Measurements from ENCODE around the gene ATCAY. TPM values are rescaled to one million over a fixed set of nuclear protein-coding genes. Genes with fewer than 3 reads are reported as not detected.
"Not testable (repeated sequence)": the region's sequence is repeated elsewhere in the genome, so short reads cannot be mapped to it uniquely, and the experiment has no call there.

Gene ATCAY
- total RNA-seq, 1 experiment from 2014 or later: 0.26 TPM

DNA sequence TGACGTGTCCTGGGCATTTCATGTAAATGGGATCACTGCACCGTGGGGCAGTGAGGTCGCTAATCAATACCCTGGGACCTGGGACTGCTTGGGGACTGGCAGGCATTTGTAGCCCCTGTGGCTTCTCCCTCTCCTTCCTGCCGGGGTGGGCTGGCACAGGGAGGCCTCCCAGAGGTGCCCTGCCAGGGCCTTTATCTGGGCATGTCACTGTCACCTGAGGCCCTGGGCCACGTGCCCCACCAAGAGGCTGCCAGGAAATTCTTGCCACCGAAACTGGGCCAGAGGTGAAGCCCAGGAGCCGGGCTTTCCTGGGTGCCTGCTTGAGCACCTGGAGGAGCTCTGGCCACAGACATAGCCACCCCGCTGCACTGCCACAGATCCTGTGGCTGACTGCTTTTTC is 50.6 kb downstream of the ATCAY start:
- Histone ChIP-seq H3K27ac (no peak overlapping the region), H3K27me3 (replicated peaks) (peaks cover 30% of the 10 kb centered on the region), H3K4me1 (replicated peaks) (no peaks in the 10 kb centered on the region), H3K9me3 (replicated peaks) (no peaks in the 10 kb centered on the region), H3K36me3 (no peaks in the 10 kb centered on the region), H3K4me3 (no peak overlapping the region)
- DNase-seq (ENCODE audit: low read depth in 1 of 2, low spot score in 2 of 2): no peak

DNA sequence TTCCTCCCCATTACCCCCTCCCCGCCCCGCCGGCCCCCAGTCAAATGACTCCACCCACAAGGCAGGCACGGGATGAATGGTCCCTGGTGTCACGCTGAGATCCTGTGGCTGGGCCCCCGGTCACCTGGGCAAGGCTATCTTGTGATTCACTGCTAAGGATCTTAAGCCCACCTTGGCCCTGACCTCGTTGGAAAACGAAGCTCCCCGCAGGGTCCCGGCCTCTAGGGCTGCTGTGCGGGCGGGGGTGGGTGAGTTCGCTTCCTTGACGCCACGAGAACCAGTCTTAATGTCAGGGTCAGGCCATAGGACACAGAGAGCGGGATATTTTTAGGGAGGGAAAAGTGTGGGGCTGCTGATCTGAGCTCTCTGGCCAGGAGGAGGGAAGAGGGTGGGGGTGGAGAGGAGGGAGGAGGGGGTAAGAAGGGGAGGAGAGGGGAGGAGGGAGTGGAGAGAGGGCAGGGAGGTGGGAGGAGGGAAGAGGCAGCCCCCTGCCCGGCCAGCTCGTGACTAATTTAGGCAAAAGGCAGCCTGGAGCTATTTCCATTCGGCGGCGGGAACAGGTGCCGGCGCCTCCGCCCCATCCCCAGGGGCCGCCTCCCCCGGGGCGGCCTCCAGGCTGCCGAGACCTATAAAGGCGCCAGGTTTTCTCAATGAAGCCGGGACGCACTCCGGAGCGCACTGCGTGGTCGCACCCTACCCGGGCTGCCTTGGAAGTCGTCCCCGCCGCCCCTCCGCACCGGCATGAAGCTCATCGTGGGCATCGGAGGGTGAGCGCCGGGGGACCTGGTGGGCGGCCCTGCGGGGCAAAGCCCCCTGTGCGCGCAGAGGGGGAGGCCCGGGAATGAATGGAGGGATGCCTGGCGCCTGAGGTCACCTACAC is 52.7 kb downstream of the ATCAY start, which contains the start of gene NMRK2:
NMRK2 (plus strand) TSS at position 139 of the 880 bp plus-strand sequence; CDS start at position 742, 603 bp downstream.
- Histone ChIP-seq H3K4me1 (replicated peaks) (no peaks in the 10 kb centered on the region), H3K9me3 (replicated peaks) (no peaks in the 10 kb centered on the region)
- no peak for DNase-seq (ENCODE audit: low read depth in 1 of 2, low spot score in 2 of 2)

DNA sequence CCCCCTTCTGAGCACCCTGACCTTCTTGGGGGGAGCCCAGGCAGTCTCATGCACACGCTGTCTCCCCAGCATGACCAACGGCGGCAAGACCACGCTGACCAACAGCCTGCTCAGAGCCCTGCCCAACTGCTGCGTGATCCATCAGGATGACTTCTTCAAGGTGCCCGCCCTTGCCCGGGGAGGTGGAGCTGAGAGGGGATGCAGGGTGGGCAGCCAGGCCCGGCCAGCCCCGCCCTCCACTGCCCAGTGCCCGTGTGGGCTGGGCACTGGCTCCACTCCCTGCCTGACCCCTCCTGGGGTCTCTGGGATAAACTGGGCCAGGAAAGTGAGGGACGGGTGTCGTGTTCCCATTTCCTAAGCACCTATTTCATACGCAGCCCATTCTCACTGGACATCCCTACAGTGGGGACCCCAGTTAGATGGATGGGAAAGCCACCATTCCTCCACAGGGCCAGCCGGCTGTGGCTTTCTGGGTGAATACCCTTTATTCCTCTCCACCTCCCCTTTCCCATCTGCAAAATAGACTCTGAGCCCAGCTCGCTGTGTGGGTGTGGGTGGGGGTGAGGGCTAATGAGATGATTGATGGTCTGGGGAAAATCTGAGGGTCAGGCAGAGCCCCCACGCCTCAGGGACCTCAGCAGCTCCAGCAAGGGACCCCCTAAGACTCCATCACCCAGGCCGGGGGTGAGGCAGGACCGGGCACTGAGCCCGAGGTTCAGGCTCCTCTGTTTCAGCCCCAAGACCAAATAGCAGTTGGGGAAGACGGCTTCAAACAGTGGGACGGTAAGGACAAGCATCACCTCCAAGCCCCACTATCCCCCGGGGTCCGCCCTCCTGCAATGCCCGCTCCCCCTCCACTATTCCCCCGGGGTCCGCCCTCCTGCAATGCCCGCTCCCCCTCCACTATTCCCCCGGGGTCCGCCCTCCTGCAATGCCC is 56.3 kb downstream of the ATCAY start:
- Histone ChIP-seq H3K27ac (no peak overlapping the region), H3K9me3 (replicated peaks) (no peaks in the 10 kb centered on the region), H3K4me3 (no peak overlapping the region), H3K4me1 (replicated peaks) (no peaks in the 10 kb centered on the region), H3K27me3 (replicated peaks) (peaks cover 22% of the 10 kb centered on the region), H3K36me3 (no peaks in the 10 kb centered on the region)
- no peak for DNase-seq (ENCODE audit: low read depth in 1 of 2, low spot score in 2 of 2)

More for the DNA sequence above, 52.7 kb downstream of the ATCAY start, which contains the start of gene NMRK2:
- Histone ChIP-seq H3K27ac (no peak within 1 kb of the TSS), H3K36me3 (no peaks in the 10 kb centered on the region), H3K4me3 (no peak within 1 kb of the TSS), H3K27me3 (replicated peaks) (peaks cover 30% of the 10 kb centered on the region)

DNA sequence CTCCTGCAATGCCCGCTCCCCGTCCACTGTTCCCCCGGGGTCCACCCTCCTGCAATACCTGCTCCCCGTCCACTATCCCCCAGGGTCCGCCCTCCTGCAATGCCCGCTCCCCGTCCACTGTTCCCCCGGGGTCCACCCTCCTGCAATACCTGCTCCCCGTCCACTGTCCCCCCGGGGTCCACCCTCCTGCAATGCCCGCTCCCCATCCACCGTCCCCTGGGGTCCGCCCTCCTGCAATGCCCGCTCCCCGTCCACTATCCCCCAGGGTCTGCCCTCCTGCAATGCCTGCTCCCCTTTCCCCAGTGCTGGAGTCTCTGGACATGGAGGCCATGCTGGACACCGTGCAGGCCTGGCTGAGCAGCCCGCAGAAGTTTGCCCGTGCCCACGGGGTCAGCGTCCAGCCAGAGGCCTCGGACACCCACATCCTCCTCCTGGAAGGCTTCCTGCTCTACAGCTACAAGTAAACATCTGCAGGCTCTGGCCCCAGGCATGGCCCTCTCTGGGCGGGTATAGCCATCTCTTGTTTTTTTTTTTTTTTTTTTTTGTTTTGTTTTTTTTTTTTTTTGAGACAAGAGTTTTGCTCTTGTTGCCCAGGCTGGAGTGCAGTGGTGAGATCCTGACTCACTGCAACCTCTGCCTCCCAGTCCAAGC is 57.9 kb downstream of the ATCAY start:
- H3K27ac ChIP-seq; DNase-seq (ENCODE audit: low read depth in 1 of 2, low spot score in 2 of 2): not testable (repeated sequence)

DNA sequence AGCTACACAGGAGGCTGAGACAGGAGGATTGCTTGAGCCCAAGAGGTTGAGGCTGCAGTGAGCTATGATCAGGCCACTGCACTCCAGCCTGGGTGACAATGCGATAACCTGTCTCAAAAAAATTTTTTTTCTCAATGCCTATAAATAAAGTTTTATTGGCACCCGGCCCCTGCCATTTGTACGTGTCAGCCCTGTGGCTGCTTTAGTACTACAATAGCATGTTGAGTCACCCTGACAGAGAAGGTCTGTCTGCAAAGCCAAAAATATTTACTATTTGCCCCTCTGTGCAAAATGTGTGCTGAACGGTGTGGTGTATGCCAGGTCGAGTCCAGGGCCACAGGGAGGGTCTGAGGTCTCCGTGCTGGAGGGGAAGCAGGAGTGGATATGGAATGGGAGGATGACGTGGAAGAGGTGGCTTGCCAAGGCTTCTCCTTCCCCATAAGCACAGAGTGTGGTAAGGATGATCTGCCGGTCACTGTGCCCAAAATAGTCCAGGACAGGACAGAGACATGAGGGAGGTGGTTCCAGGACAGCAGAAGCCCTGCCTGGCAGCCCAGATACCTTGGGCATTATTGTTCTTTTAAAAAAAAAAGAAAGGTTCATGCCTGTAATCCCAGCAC is 62.4 kb downstream of the ATCAY start:
- Histone ChIP-seq H3K36me3 (no peaks in the 10 kb centered on the region), H3K4me3 (no peak overlapping the region), H3K9me3 (replicated peaks) (no peaks in the 10 kb centered on the region), H3K27ac (no peak overlapping the region), H3K27me3 (replicated peaks) (no peaks in the 10 kb centered on the region), H3K4me1 (replicated peaks) (no peaks in the 10 kb centered on the region)
- DNase-seq (ENCODE audit: low read depth in 1 of 2, low spot score in 2 of 2): no peak

More for the DNA sequence above, 57.9 kb downstream of the ATCAY start:
- H3K9me3 ChIP-seq (replicated peaks); H3K4me3 ChIP-seq; H3K4me1 ChIP-seq (replicated peaks); H3K36me3 ChIP-seq: not testable (repeated sequence)
- peaks cover 13% of the 10 kb centered on the region for H3K27me3 ChIP-seq (replicated peaks)

DNA sequence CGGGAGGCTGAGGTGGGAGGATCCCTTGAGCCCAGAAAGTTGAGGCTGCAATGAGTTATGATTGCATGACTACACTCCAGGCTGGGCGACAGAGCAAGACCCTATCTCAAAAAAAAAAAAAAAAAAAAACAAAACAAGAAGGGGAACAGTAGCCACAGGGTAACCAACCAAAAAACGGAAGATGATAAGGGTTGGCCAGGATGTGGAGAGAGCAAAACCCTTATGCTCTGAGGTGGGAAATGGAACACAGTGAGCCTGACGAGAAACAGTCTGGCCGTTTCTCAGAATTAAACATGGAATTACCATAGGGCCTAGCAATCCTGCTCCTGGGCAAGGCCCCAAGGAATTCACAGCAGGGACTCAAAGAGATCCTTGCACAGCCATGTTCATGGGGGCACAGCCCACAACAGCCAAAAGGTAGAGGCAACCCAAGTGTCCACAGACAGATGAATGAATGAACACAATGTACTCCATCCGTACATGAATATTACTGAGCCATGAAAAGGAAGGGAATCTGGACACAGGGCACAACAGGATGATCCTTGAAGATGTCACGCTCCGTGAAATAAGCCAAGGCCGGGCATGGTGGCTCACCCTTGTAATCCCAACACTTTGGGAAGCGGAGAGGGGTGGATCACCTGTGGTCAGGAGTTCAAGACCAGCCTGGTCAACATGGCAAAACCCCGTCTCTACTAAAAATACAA is 63.7 kb downstream of the ATCAY start:
- H3K4me1 ChIP-seq (replicated peaks): no peaks in the 10 kb centered on the region
- no peaks in the 10 kb centered on the region for H3K36me3 ChIP-seq
- DNase-seq (ENCODE audit: low read depth in 1 of 2, low spot score in 2 of 2): no peak
- no peak overlapping the region for H3K4me3 ChIP-seq
- H3K9me3 ChIP-seq (replicated peaks): no peaks in the 10 kb centered on the region
- H3K27me3 ChIP-seq (replicated peaks): no peaks in the 10 kb centered on the region
- no peak overlapping the region for H3K27ac ChIP-seq

DNA sequence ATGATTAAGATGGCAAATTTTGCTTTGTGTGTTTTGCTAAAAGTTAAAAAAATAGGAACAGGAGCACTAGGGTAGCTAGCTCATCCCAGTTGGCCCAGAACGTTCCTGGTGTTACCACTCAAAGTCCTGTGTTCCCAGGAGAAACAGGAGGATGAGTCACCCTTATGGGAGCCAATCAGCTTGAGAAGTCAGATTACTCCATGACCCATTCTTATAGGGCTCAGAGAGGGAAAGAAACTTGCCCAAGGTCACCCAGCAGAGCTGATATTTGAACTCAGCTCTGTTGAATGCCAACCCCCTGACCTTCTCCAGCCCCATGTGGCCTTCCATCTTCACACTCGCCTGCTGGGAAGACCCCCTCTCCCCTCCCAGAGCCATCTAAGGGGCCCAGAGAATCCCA is 65.4 kb downstream of the ATCAY start:
- no peak overlapping the region for H3K4me3 ChIP-seq
- H3K9me3 ChIP-seq (replicated peaks): no peaks in the 10 kb centered on the region
- no peaks in the 10 kb centered on the region for H3K27me3 ChIP-seq (replicated peaks)
- H3K4me1 ChIP-seq (replicated peaks): no peaks in the 10 kb centered on the region
- no peak overlapping the region for H3K27ac ChIP-seq
- no peaks in the 10 kb centered on the region for H3K36me3 ChIP-seq
- no peak for DNase-seq (ENCODE audit: low read depth in 1 of 2, low spot score in 2 of 2)

DNA sequence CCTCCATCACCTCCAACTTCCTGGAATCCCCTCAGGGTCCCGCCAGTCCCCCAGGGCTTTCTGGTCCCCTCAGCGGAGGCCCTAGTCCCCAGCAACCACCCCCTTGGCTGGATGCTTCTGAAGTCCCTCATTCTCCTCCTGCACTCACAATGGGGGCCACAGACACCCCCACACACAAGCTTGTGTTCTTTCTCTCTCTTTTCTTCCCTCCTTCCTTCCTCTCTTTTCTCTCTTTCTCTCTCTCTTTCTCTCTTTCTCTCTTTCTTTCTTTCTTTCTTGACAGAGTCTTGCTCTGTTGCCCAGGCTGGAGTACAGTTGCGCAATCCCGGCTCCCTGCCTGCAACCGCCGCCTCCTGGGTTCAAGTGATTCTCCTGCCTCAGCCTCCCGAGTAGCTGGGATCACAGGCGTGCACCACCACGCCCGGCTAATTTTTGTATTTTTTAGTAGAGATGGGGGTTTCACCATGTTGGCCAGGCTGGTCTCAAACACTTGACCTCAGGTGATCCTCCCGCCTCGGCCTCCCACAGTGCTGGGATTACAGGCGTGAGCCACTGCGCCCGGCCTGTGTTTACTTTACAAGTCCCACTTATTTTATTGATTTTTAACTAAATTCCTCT is 66.9 kb downstream of the ATCAY start:
- H3K4me1 ChIP-seq (replicated peaks); DNase-seq (ENCODE audit: low read depth in 1 of 2, low spot score in 2 of 2); H3K9me3 ChIP-seq (replicated peaks); H3K27me3 ChIP-seq (replicated peaks); H3K4me3 ChIP-seq; H3K27ac ChIP-seq; H3K36me3 ChIP-seq: not testable (repeated sequence)

DNA sequence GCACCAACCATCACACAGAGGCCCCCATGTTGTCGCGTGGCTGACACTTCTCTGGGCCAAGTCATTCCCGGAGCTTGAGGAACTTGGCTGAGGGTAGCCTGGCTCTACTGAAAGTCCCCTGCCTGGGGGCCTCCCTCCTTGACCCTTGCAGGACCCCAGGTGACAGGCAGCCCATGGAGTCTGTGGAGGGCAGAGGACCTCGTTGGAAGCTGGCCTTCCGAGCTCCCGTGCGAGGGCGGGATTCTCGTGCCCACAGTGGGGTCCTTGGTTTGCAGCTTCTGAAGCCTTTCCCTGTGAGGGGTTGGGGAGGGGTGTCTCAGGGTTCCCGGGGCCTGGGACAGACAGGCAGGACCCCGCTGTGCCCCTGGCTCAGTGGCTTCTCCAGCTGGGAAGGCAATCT is 68.8 kb downstream of the ATCAY start:
- Histone ChIP-seq H3K4me1 (replicated peaks) (no peaks in the 10 kb centered on the region), H3K9me3 (replicated peaks) (no peaks in the 10 kb centered on the region), H3K27ac (no peak overlapping the region), H3K36me3 (peaks cover 5% of the 10 kb centered on the region), H3K4me3 (no peak overlapping the region), H3K27me3 (replicated peaks) (no peaks in the 10 kb centered on the region)
- no peak for DNase-seq (ENCODE audit: low read depth in 1 of 2, low spot score in 2 of 2)

DNA sequence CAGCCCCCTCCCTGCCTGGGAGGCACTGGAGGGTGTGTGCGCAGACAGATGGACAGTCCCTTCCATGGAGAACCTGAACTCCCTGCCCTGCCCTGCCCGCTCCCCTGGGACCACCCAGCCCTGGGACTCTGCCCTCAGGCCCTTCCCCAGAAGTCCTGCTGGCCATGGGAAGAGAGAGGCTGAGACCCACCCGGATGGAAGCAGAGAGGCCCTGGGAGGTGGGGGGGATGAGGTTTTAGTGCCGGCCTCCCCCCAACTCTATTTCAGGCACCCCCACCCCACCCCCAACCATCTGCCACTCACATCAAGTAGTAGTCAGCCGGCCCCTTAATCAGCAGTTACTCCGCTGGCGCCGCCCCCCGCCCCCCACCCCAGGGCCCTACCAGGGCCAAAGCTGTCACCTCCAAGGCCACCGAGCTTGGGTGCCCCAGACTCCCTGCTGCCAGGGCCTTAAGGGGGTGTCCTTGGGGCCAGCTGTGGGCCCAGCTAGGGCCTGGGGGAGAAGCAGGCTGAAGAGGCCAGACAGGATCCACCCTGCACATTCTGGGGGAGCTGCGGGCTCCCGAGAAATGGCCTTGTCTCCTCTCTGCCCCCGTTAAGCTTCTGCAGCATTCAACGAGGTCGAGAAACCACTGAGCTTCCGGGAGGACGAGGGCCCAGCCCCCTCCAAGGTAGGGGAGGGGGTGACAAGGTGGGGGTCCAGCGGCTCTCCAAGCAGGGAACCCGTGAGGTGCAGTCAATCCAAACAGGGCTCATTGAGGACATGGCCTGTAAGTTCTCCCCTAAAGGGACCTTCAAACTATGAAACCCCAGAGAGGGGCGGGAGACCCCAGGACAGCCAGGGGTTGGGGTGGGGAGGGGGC is 69.7 kb downstream of the ATCAY start:
- H3K9me3 ChIP-seq (replicated peaks): no peaks in the 10 kb centered on the region
- H3K27ac ChIP-seq: no peak overlapping the region
- DNase-seq (ENCODE audit: low read depth in 1 of 2, low spot score in 2 of 2): no peak
- H3K27me3 ChIP-seq (replicated peaks): no peaks in the 10 kb centered on the region
- no peak overlapping the region for H3K4me3 ChIP-seq
- H3K4me1 ChIP-seq (replicated peaks): no peaks in the 10 kb centered on the region
- peaks cover 15% of the 10 kb centered on the region for H3K36me3 ChIP-seq

DNA sequence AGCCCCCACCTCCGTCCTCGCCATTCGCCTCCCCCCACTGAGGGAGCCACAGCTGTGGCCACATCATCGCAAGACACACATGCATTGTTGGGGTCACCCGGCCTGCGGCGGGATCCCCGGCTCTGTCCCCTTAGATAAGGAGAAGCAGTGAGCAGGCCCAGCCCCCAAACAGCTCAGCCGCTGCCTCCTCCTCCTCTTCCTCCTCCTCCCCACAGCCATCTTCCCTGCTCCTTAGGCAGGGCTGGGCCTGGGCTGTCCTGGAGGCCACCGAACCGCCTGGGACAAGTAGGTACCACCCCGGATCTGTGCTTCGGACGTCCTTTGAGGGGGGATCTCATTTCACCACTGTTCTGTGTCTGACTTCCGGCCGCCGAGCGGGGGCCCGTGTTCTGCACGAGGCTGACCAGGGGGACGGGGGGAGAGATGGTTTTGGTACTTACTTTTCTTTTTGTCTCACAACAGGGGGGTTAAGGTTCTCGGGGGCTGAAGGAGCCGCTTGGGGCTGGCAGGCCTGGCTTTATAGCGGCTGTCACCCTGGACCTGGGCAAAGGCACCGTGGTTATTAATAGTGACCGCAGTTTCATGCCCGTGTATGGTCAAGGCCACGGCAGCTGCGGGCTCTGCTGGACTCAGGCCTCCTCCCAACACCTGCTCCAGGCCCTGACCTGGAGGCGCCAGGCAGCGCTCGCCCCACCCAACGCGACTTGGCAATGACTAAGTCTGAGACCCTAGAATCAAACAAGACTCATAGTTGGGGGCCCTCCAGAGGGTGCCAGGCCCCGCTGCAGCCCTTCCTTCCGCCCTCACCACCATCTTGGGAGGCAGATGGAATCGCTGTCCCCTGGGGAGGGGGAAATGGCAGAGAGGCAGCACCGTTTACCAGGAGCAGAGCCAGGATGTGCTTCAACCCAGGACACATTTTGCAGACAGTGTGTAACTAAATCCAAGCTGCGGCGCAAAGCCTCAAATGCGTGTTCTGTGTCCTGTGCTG is 70.7 kb downstream of the ATCAY start:
- no peak for DNase-seq (ENCODE audit: low read depth in 1 of 2, low spot score in 2 of 2)
- H3K27me3 ChIP-seq (replicated peaks): no peaks in the 10 kb centered on the region
- no peak overlapping the region for H3K4me3 ChIP-seq
- H3K27ac ChIP-seq: no peak overlapping the region
- H3K9me3 ChIP-seq (replicated peaks): no peaks in the 10 kb centered on the region
- peaks cover 24% of the 10 kb centered on the region for H3K36me3 ChIP-seq
- H3K4me1 ChIP-seq (replicated peaks): no peaks in the 10 kb centered on the region

All from SJSA1 (cell line).